HG03571 (cell line): ENCODE results near the gene WDR6.
A peak's percentile ranks its signal among the peaks of the same experiment; 100 is the strongest.
"Not testable (repeated sequence)": the region's sequence is repeated elsewhere in the genome, so short reads cannot be mapped to it uniquely, and the experiment has no call there.

Source experiments
- ATAC-seq: cut with Tn5 transposase; IDR thresholded peaks from one replicate; pipeline ENCODE4 v1.9.1; 2021; ENCODE audit not compliant: unreplicated experiment

The WDR6 gene

GRCh38 chr3:48991851-48992545 lies 15.2 kb upstream of the WDR6 start:
- ATAC-seq = no peak

GRCh38 chr3:48993834-48994233 lies 13.4 kb upstream of the WDR6 start:
- no peak for ATAC-seq

- no peak for ATAC-seq
Measured at GRCh38 chr3:48996640-48997039, 10.6 kb upstream of the WDR6 start.

- no peak for ATAC-seq
Measured at GRCh38 chr3:48997102-48997635, 10.0 kb upstream of the WDR6 start.

GRCh38 chr3:48997714-48998637 lies 9.2 kb upstream of the WDR6 start:
- no peak for ATAC-seq

GRCh38 chr3:48999085-48999858 lies 7.9 kb upstream of the WDR6 start:
- no peak for ATAC-seq

- ATAC-seq = no peak
Measured at GRCh38 chr3:49001155-49001554, 6.0 kb upstream of the WDR6 start.

- ATAC-seq = no peak
Measured at GRCh38 chr3:49004352-49005302, 2.6 kb upstream of the WDR6 start.

GRCh38 chr3:49005303-49005680 lies 1.9 kb upstream of the WDR6 start:
- ATAC-seq = no peak

GRCh38 chr3:49005998-49006397 lies 1.2 kb upstream of the WDR6 start:
- no peak for ATAC-seq

- no peak for ATAC-seq
Measured at GRCh38 chr3:49006408-49007067, 653 bp upstream of the WDR6 start.

- ATAC-seq = peak; percentile 22
Measured at GRCh38 chr3:49007771-49008528, 759 bp downstream of the WDR6 start.

- ATAC-seq = not testable (repeated sequence)
Measured at GRCh38 chr3:49008627-49009026, 1.4 kb downstream of the WDR6 start.

- no peak for ATAC-seq
Measured at GRCh38 chr3:49009396-49009795, 2.2 kb downstream of the WDR6 start.

- ATAC-seq = no peak
Measured at GRCh38 chr3:49012441-49013017, 5.3 kb downstream of the WDR6 start.

- no peak for ATAC-seq
Measured at GRCh38 chr3:49013113-49013737, 6.0 kb downstream of the WDR6 start.

GRCh38 chr3:49013738-49014660 lies 6.8 kb downstream of the WDR6 start:
- no peak for ATAC-seq
